Transverse colon (tissue), 3 donors: ENCODE data around the gene SCN9A.

Experiments
- CTCF ChIP-seq, 5 experiments: fragments of 200-600 bp in 3 of 5; fragments of 450-650 bp in 2 of 5; sonication (generic) in 3 of 5; IDR thresholded peaks; 1 replicate in 2 of 5; 2 replicates in 3 of 5; pipeline ENCODE4 v1.5.1; 2016 to 2017; ENCODE audit warnings: antibody characterized with exemption in 5 of 5, inconsistent platforms in 3 of 5, mild to moderate bottlenecking in 2 of 5, moderate library complexity in 1 of 5
- EP300 ChIP-seq: sonication (generic); formaldehyde crosslinking; IDR thresholded peaks from one replicate; pipeline ENCODE4 v1.6.1; 2017; ENCODE audit warnings: antibody characterized with exemption, low read depth

- TF ChIP-seq CTCF (IDR thresholded peaks at IDR 0.05) (no peak), EP300 (no peak)
Measured at GRCh38 chr2:166385313-166385712, 9.6 kb upstream of the SCN9A start.
